H1 (cell line): Measurements from ENCODE around the gene KIF20A. TPM values are rescaled to one million over a fixed set of nuclear protein-coding genes. Genes with fewer than 3 reads are reported as not detected.

Experiments used
- ASH2L ChIP-seq: fragments of 200-600, 300-600 bp; sonication (generic); IDR thresholded peaks from one replicate; pipeline ENCODE4 v1.7.1; 2017; ENCODE audit warnings: low read length
- CHD2 ChIP-seq: IDR thresholded peaks from 2 replicates; pipeline ENCODE4 v1.6.1; 2012; ENCODE audit warnings: low read length, improper control_type of control experiment
- EP300 ChIP-seq, 2 experiments: IDR thresholded peaks; 1 replicate in 1 of 2; 2 replicates in 1 of 2; pipeline ENCODE4 v1.6.1; 2011 to 2012; ENCODE audit warnings: low read depth in 2 of 2, low read length in 2 of 2, mild to moderate bottlenecking in 2 of 2, borderline replicate concordance in 1 of 2, inconsistent platforms in 1 of 2, moderate library complexity in 1 of 2
- HDAC6 ChIP-seq: IDR thresholded peaks from one replicate; pipeline ENCODE4 v1.7.1; 2012; ENCODE audit warnings: low read depth, mild to moderate bottlenecking, inconsistent platforms, low read length, moderate library complexity
- JUND ChIP-seq: IDR thresholded peaks from 2 replicates; pipeline ENCODE4 v1.6.1; 2011; ENCODE audit warnings: mild to moderate bottlenecking, improper control_type of control experiment, low read length
- KDM4A ChIP-seq: IDR thresholded peaks from one replicate; pipeline ENCODE4 v1.7.1; 2012; ENCODE audit warnings: low read depth, mild to moderate bottlenecking, moderate library complexity, low read length, inconsistent platforms; ENCODE audit not compliant: severe bottlenecking
- NRF1 ChIP-seq: IDR thresholded peaks from 2 replicates; pipeline ENCODE4 v1.6.1; 2011; ENCODE audit warnings: mild to moderate bottlenecking, low read depth, low read length, improper control_type of control experiment
- SIN3A ChIP-seq, 2 experiments: IDR thresholded peaks in 1 of 2; conservative IDR thresholded peaks in 1 of 2; 2 replicates each; pipeline ENCODE4 v1.6.1; 2011 to 2012; ENCODE audit warnings: low read length in 2 of 2, improper control_type of control experiment in 1 of 2, low read depth in 1 of 2, mild to moderate bottlenecking in 1 of 2
- SRF ChIP-seq: IDR thresholded peaks from 2 replicates; pipeline ENCODE4 v1.6.1; 2011; ENCODE audit warnings: mild to moderate bottlenecking, low read depth, low read length, moderate library complexity
- polyA plus RNA-seq, 7 experiments: library from polyadenylated mRNA; depleted of rRNA in 3 of 7; stranded (reverse) in 5 of 7; unstranded in 2 of 7; fragments of >200 nt in 5 of 7; fragments of 200-250 nt in 2 of 7; gene quantifications; 1 replicate in 5 of 7; 2 replicates in 1 of 7; 4 replicates in 1 of 7; pipeline versions ENCODE4 v1.2.1 to v1.2.3, GENCODE V29; 2011 to 2013; ENCODE audit warnings: missing spikeins in 2 of 7, mixed read lengths in 2 of 7
- total RNA-seq: library from RNA; stranded (reverse); fragmentation: NEBNext Ultra II Directional; extraction: Animal tissue kit (Norgen Biotek cat#: 25700); gene quantifications from 2 replicates; pipeline ENCODE4 v1.2.1, GENCODE V29; 2021
- TF ChIP-seq, protein P1 (sequence below): IDR thresholded peaks from 2 replicates; pipeline ENCODE4 v1.6.1; 2011; ENCODE audit warnings: low read length, improper control_type of control experiment
- TF ChIP-seq, protein P2 (sequence below): IDR thresholded peaks from 2 replicates; pipeline ENCODE4 v1.6.1; 2012; ENCODE audit warnings: inconsistent platforms
- TF ChIP-seq, protein P3 (sequence below): IDR thresholded peaks from 2 replicates; pipeline ENCODE4 v1.6.1; 2011; ENCODE audit warnings: low read depth, mild to moderate bottlenecking, low read length; ENCODE audit not compliant: insufficient read depth
- TF ChIP-seq, protein P4 (sequence below): IDR thresholded peaks from 2 replicates; pipeline ENCODE4 v1.6.1; 2012; ENCODE audit warnings: inconsistent platforms

Gene KIF20A
- total and polyA plus RNA-seq, 2 of the 8 experiments (the other 6 are each of a cell fraction or from before 2014, with no cell fraction given) = 33.3 to 67.1 TPM

DNA sequence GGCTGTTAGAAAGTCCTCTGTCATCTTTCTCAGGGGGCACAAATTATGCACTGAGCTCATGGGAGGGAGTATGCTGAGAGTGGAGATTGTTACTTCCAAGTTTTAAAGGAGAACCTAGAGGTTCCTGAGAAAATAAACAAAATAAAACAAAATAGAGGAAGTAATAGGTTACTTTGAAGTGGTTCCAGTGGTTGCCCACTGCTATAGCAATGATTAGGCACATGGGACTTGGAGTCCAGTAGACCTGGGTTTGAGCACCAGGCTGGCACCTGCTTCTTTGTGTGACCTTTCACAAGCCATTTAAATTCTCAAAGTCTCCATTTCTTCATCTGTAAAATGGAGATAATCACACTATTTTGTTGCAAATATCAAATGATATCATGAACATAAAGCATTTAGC is 48.0 kb downstream of the KIF20A start (continued):
- no peak for TF ChIP-seq NRF1
- TF ChIP-seq HDAC6 = no peak
- TF ChIP-seq, protein P1, sequence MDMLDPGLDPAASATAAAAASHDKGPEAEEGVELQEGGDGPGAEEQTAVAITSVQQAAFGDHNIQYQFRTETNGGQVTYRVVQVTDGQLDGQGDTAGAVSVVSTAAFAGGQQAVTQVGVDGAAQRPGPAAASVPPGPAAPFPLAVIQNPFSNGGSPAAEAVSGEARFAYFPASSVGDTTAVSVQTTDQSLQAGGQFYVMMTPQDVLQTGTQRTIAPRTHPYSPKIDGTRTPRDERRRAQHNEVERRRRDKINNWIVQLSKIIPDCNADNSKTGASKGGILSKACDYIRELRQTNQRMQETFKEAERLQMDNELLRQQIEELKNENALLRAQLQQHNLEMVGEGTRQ = no peak
- TF ChIP-seq, protein P2, sequence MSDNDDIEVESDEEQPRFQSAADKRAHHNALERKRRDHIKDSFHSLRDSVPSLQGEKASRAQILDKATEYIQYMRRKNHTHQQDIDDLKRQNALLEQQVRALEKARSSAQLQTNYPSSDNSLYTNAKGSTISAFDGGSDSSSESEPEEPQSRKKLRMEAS = no peak
- TF ChIP-seq, protein P3, sequence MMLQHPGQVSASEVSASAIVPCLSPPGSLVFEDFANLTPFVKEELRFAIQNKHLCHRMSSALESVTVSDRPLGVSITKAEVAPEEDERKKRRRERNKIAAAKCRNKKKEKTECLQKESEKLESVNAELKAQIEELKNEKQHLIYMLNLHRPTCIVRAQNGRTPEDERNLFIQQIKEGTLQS = no peak
- TF ChIP-seq EP300 (IDR thresholded peaks at IDR 0.05; ENCODE audit: borderline replicate concordance in 1 of 2, low read depth in 2 of 2, low read length in 2 of 2) = no peak
- no peak for TF ChIP-seq SRF
- no peak for TF ChIP-seq KDM4A
- no peak for TF ChIP-seq ASH2L
- no peak for TF ChIP-seq SIN3A (conservative IDR thresholded peaks at IDR 0.05 in 1 of 2, IDR thresholded peaks at IDR 0.05 in 1 of 2; ENCODE audit: low read depth in 1 of 2, low read length in 2 of 2)
- TF ChIP-seq JUND = no peak
- TF ChIP-seq, protein P4, sequence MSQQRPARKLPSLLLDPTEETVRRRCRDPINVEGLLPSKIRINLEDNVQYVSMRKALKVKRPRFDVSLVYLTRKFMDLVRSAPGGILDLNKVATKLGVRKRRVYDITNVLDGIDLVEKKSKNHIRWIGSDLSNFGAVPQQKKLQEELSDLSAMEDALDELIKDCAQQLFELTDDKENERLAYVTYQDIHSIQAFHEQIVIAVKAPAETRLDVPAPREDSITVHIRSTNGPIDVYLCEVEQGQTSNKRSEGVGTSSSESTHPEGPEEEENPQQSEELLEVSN = no peak
- no peak for TF ChIP-seq CHD2
